Activated CD8-positive, alpha-beta memory T cell treated with anti-CD3 and anti-CD28 coated beads, Interleukin-2, amount 50 U/mL, for 1 hour (primary cell): Measurements from ENCODE around the gene ZNF750.

Experiments
- DNase-seq: peaks from one replicate; pipeline ENCODE4 v3.0.0-alpha.2; 2020; ENCODE audit errors: extremely low read depth

ZNF750 gene

DNA sequence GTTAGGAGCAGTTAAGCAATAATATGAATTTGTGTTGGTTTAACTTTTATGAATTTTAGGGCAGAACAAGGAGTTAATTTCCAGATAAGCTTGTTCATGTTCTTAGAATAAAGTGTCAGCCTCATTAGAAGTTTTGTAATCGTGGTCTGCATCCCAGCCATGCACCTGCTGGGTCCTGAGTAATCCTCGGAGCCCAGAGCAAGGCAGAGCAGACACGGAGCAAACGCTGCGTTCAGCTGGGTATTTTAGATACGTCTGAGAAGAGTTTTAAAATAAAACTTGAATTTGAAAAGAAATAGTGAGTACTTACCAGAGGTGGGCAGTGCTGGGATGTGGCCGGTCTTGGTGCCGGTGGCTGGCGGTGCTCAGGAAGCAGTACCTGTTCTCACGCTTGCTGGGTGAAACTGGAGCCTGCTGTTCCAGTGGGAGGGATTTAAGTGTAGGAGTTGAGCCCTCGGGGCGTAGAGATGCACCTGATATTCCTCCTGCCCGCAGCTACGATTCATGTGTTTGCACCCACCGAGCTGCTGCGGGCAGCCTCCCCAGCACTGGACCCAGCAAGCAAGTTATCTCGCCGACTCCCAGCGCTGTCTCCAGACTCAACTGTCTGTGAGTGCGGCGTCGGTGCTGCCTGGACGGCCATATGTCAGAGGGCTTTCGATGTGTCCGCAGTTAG, at the start of gene ZNF750:
ZNF750 (minus strand) TSS at position 406 of the 676 bp plus-strand sequence. CDS start 7,568 bp downstream, outside the sequence.
- DNase-seq, result no peak

DNA sequence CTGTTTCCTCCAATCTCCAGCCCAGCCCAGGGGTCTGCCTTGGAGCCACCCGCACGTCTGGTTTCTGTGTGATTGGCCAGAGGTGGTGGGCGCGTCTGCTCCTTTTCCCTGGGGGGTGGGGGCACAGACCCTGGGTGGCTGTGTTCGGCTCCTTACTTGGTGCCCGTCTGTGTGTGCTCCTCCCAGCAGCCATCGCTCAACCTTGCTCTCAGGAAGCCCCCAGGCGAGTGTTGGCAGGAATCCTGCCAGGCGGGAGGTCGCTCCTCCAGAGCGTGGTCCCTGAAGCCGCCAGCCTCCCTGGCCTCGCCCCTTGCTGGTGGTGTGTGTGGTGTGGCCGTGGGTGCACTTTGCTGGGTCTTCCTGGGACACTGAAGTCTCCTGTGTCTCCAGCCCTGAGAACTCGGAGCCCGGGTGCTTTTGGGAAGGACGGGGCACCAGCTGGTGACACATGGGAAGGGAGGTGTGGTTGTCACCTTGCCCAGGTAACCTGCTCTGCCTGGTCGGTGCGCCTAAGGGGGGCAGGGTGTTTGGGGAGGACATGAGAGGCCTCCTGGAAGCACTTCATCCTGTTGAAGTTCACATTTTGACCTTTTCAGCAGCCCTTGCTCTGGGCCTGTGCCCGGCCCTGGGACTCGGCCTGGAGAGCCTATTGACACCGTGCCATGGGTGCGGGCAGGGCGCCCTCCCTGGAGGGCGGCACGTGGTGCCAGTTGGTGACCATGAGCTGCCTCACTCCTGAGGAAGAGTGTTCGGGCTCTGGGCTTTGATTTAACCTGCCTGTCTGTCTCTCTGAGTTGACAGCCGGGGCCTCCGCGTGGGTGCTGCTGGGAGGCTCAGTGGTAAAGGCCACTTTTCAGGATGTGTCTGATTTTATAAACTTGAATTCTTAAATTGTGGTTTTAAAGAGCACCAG, 49.0 kb upstream of the ZNF750 start:
- no peak for DNase-seq

DNA sequence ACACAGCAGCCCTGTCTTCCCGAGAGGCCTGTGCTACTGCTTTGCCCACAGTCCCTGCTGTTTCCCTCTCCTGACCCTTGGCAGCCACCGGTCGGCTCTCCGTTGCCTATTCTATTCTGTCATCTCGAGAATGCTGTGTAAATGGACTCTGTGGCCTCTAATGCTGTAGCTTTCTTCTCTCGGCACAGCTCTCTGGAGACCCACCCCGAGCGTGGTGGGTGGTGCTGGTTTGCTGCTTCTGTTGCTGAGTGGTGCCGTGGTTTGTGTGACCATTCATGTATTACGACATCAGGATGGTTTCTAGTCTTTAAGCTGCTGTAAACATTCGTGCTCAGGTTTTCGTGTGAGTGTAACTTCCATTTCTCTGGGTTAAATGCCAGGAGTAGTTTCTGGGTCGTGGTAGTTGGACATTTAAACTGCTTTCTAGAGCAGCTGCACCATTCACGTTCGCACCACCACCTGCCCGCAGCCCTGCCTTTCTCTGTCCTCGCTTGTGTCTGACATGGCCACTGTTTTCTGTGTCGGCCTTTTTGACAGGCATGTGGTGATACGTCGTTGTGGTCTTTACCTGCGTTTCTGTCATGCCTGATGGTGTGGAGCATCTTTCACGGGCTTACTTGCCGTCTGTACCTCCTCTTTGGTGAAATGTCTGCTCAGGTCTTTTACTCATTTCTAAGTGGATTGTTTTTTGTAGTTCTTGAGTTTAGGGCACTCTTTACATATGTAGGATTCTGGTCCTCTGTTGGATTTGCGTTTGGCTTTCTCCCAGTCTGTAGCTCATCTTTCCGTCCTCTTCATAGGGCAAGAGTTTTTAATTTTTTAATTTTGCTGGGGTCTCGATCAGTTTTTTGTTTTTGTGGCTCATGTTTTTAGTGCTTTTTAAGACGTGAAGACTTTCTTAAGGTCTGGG, 47.7 kb upstream of the ZNF750 start:
- no peak for DNase-seq

DNA sequence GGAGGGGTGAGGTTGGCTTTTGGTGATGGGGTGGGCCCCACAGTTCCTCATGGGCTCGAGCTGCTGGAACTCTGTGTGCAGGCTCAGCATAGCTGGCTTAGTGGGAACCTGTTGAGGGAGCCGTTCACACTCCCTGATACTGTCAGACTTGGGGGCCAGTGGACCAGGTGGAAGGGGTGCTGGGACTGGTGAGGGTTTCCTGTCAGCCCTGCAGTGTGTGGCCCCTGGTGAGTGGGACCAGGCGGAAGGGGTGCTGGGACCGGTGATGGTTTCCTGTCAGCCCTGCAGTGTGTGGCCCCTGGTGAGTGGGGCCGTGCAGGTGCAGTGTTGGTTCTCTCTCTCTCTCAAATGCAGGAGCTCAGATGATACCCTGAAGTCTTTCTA, 45.1 kb upstream of the ZNF750 start:
- DNase-seq, result no peak

DNA sequence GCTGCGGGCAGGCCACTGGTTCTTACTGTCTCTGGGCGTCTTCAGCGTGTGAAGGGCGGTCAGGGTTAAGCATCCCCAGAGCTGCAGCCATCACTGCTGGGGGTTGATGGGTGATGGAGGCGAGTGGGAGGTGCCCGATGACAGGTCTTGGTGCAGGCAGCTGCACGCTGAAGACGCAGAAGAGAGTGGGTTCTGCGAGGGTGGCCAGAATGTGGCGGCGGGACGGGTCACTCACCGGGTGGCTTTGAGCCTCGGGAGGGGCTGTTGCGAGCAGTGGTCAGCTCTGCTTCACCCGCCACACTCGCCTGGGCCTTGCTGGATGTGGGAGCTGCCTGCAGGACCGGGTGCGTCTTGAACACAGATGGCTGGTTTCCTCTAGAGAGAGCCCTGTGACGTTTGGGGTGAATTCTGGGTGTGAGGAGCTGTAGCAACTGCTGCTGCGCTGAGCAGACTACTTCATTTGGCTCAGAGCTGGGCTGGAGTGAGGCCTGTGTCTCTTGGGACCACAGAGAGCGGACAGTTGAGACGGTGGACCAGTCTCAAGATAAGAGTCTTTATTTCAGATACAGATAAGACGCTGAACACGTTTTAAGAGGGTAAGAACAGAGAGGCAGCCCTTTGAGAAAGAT, 44.6 kb upstream of the ZNF750 start:
- no peak for DNase-seq

DNA sequence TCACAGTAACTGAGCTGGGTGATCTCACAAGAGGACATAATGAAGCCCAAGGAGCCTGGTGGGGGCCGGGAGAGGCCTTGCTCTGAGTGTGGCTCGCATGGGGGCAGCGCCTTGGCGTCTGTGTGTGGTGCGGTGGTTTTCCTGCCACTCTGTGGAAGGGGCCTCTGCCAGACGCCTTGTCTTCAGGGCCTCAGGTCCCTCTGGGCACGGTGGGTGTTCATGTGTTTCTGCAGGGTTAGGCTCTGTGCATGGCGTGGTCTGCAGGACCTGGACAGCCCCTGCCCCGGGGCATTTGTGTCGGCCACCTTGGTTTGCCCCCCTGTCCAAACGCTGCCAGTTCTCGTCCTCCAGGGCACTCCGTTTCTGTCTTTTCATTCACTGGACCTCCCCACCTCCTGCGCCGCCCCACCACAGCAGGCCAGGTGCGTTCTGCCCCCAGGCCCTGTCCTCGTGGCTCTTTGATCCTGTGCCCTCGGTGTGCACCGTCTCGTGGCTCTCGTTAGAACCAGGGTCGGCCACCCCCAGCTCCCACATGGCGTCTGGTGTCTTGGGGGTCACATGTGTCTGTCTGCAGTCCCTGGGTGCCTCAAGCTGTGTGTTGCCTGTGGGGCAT, 43.7 kb upstream of the ZNF750 start:
- DNase-seq, result no peak

DNA sequence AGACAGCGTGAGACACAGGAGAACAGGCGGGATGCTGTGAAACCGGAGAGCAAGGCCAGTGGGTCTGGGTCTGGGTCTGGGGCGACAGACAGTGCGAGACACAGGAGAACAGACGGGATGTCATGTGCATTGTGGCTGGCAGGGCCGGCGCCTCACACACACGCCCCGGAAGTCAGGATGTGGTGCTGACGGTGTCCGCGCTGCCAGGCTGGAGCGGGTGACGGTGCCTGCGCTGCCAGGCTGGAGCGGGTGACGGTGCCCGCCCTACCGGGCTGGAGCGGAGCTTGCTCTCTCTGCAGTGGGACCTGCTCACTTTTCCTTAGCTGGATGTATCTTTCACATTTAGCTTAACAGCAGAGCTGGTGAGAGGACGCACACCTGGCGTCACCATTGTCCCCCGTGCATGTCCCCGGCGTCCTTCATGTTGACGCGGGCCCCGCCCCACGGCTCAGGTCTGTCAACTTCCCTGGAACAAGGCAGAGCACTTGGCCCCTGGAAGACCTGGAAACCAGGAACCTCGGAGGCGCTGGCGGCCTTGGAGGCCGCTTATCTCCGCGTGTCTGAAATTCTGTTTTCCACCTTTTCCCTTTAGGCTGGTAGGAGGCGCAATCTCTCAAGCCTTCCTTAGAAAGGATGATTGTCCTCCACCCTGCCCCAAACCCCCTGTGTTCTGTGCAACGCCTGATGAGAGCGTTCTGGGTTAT, 43.0 kb upstream of the ZNF750 start:
- DNase-seq, result peak; percentile 74

DNA sequence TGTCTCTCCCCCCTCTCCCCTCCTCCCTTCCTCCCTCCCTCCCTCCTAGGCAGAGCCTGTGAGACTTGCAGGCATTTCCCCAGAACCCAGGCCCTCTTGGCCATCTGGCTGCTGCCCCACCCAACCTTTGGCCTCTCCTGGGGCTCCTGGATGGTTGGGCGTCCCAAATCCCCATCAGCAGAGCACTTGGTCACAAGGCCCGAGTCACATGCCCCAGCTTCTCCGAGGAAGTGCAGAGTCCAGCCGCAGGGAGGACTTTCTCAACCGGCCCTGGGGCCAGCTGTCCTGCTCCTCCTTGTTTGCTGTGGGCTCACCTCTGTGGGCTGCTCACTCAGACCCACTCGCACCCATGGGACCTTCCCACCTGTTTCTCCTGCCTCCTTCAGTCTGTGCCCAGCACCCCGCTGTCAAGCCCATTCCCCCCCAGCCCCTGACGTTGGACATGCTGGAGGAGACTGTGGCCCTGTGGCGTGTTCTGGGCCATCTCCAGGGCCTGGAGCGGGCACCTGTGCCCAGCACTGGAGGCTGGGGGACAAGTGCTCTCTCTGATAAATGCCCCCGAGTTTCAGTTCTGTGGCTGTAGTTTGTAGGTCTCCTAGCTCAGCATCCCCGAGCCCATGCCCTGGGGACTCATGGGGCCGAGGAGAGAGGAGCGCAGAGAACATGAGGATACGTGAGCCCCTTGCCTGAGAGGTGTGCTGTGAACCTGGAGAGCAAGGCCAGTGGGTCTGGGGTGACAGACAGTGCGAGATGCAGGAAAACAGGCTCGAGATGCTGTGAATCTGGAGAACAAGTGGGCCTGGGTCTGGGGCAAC, 42.3 kb upstream of the ZNF750 start:
- DNase-seq, result no peak

DNA sequence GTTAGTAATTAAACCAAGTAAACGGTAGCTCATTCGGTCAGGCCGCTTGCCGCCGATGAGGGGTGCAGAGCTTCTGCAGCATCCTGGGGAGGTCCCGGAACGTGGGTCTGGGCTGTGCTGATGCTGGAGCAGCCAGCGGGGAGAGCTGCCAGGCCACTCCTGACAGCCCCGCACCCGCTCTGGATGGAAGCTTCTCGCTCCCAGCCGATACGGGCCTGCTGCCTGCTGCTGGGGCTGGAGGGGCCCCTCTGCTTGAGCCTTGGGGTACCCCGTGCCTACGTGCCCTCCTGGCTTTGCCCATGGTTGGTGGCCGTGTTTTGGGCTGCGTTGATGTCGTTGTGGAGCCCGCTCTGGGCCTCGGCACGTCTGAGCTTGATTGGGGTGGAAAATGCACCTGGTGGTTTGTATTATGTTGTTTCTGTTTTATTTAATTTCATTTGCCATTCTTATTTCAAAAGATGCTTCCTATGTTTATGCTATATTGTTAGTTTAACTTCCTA, 41.6 kb upstream of the ZNF750 start:
- no peak for DNase-seq

DNA sequence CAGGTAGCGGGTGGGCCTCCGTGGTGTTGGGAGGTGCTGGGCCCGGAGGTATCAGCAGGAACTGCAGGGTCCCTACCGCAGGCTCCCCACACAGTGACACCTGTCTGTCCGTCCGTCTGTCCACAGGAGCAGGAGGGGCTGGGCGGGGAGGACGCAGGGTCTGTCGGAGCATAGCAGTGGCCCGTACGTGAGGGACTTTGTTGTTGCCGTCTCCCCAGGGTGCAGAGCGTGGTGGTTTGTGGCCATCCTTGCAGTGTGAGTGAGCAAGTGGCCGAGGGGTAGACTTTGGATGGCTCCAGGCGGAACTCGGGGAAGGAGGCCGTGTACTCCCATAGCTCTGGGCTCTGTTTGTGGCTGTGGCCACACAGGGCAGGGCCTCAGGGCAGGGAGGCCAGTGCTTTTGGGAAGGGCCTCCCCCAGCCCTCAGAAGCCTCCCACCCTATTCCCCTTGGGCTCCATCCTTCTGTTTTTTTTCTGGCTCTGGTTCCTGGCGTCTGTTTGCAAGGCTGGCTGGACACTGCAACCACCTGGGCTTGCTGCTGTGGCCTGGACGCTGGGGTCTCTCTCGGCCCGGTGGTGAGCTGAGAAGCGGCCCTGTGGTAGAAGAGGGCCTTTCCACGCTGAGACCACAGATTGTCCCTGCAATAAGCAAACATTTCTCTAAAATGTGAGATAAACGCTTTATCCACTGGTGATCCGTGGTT, 41.0 kb upstream of the ZNF750 start:
- DNase-seq, result no peak

DNA sequence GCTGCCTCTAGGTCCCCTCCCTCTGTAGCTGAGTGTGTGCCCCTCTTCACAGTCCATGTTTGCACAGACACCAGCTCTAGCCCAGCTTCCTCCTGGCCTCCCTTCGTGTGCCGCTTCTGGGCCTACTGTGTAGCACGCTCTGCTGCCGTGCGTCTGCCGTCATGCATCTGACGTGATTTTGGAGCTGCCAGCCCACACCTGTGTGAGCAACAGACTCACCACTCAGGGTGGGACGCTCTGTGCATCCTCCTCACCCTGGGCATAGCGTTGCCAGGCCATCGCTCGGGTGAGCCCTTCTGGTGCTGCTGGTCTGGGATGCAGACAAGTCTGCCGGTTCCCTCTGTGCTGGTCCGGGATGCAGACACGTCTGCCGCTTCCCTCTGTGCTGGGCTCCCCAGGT, 39.4 kb upstream of the ZNF750 start:
- no peak for DNase-seq

DNA sequence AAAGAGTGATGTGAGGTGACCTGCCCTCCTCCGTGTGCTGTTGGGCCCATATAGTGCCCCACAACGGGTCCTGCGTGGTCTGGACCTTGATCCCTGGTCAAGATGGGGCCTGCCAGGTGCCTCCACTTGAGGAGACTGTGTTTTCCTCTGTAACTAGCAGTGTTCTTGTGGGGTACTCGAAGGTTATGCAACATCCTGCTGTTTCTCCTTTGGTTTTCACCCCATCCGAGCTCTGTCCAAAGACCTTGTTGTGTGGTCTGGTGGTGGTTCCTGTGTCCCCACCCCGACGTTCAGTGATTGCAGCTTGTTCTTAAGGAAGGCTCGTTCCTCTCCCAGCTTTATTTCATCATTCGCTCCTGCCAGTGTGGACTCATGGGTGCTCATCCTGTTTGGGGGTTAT, 38.7 kb upstream of the ZNF750 start:
- DNase-seq, result no peak

DNA sequence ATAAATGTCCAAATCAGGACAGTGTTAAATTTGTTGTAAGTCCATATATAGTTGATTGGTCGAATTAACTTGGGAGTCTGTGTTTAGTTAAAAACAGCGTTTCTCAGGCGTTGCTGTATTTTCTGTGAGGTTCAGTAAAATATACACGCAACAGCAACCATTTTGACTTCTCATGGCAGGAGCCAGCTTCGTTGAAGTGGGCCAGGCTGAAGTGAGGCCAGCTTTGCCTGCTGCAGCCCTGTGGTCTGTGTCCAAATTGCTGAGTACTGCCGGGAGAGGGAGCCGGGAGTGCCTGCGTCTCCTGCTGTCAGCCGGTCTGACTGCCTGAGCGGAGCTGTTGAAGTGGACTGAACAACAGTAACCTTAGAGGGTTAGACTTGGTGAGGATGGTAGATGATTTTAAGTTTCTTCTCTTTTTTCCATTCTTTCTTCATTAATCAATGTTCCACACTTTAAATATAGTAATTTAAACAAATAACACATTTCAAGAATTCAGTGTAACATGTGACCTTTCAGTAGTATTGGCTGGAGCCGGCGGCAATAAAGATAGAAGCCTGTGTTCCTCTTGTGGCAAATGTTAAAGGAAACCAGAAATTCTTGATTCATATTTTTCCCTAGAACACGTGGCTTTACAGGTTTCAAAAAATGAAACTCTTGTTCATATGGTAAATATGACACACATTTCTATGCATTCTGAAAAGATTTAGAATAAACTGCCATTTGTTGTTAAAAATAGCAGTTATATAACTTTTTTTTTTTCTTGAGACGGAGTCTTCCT, 37.0 kb upstream of the ZNF750 start:
- no peak for DNase-seq

DNA sequence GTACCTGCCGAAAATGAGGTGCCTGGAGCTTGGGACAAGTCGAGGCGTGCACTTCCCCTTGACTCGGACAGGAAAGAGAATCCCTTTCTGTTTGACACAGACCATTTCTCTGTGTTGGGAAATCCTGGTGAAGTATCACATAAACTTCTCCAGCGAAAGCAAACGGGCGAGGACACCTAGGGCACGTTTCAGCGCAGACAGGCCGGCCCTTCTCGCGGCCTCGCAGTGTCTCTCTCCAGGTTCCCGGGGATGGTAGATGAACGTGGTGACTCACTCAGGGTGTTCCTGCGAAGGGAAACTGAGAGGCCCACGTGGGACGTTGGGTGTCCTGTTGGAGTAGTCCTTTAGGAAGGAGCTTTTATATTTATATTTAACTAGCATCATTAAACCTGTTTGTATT, 36.3 kb upstream of the ZNF750 start:
- no peak for DNase-seq

DNA sequence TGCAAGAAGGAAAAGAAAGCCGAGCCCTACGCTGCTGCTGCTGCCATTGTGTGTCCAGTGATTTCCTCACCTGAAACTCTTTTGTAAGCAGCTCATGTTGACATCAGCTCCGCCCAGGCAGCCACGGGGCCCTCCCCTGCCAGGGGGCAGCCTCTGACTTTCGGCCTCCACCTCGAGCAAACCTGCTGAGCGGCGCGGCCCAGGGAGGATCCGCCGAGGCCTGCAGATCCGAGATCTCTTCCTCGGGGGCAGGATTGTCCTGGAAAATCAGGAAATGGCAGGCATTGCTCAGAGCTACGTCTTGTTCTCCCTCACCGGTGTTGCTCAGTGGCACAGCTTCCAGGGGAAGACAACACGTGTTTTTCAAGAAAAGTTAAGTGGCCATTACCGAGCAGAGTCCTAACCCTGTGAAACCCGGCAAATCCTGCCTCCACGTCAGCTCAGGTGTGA, 35.6 kb upstream of the ZNF750 start:
- DNase-seq, result no peak

DNA sequence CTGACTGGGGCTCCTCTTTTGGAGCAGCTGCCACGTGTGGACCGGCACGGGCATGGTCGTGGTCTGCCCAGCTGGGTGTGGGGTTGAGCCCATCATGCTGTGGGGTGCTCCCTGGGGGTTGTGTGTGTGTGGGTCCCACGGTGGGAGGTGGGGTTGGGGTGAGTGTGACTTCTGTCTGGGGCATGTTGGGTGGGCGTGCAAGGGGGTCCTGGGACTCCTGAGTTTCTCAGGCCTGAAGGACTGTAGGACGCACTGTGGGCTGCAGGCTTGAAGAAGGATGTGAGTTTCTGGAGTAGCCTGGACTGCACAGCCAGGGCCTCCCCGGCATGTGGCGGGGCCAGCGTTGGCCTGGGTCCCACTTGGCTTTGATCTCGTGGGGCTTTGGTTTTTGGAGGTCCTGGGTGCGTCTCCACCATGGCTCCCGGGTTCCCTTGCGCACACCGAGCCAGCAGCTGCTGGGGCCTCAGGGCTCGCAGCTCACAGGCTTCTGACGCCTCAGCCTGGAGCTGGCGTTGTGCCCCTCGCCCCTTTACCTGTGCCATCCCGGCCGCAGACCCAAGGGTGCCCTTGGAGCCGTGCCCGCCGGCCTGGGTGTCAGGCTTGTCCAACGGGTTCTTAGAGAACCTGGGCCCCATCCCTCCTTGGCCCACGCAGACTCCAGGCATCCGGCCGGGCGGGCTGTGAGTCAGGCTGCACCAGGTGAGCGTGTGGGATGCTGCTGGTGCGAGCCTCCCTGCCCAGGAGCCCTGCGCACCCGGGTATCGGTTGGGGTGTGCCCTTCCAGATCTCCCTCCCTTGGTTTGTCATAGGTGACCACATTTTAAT, 34.4 kb upstream of the ZNF750 start:
- no peak for DNase-seq

DNA sequence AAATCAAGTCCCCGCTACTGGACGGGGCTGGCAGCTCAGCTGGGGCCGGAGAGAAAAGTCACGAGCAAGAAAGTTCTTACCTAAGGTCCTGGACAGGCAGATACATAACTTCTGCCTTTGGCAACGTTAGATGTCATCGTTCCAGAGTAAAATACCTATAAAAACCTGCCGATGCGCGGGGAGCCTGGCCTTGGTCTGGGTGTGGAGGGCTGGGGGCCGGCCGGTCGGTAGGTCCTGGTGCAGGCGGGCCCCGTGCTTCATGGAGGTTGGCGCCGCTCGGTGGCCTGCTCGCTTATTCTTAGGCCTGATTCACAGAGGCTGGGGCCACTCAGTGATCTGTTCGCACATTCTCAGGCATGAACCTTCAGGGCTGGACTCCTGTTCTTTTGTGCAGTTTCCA, 33.7 kb upstream of the ZNF750 start:
- DNase-seq, result no peak
